HCT116 (cell line): Measurements from ENCODE around the gene HOXA11. TPM values are rescaled to one million over a fixed set of nuclear protein-coding genes. Genes with fewer than 3 reads are reported as not detected.

Experiments used
- ATAC-seq: fragments of 200-7000 bp; cut with Tn5 transposase; 2 replicates; pipeline ENCODE4 v1.9.1; 2020; ENCODE audit warnings: mild to moderate bottlenecking, moderate library complexity
- BruUV-seq: library from RNA; stranded (reverse); fragments of 400-500 nt; replicated peaks from 2 replicates; lab custom pipeline; 2021; lab: Mats Ljungman, UMichigan
- CTCF ChIA-PET: fragments of 300-600 bp; sonication (Branson Sonifier 250); formaldehyde crosslinking; loops from one replicate; lab custom pipeline; 2021; ENCODE audit warnings: antibody characterized with exemption; lab: Charles Lee
- POLR2A ChIA-PET: fragments of 300-600, 350-600 bp; sonication (Branson Sonifier 250); formaldehyde crosslinking; loops from one replicate; lab custom pipeline; 2021; ENCODE audit warnings: antibody characterized with exemption; lab: Charles Lee
- RAD21 ChIA-PET, 2 experiments: fragments of 300-600 bp; sonication (Branson Sonifier 250); formaldehyde crosslinking; loops; one replicate each; lab custom pipeline; 2023; ENCODE audit warnings: low total read pairs in 2 of 2; ENCODE audit not compliant: uncharacterized antibody in 2 of 2, unreplicated experiment in 2 of 2, low non-redundant PET in 1 of 2; lab: Charles Lee
- DNase-seq: peaks from one replicate; pipeline ENCODE4 v3.0.0-alpha.2; 2010; ENCODE audit warnings: low read depth, low spot score
- H2AFZ ChIP-seq: fragments of 200-600 bp; shearing (Covaris generic), sonication (generic); 2 replicates; pipeline ENCODE4 v1.6.1; 2017; ENCODE audit warnings: low read depth, mixed run types, mixed read lengths, antibody characterized with exemption, low read length; ENCODE audit not compliant: poor library complexity, severe bottlenecking
- H3K27ac ChIP-seq: 2 replicates; pipeline ENCODE4 v1.5.1; 2012; ENCODE audit warnings: low read depth, low read length
- H3K27me3 ChIP-seq: fragments of 200-600 bp; sonication (generic); 2 replicates; pipeline ENCODE4 v1.6.1; 2016; ENCODE audit warnings: mixed run types, low read length, mixed read lengths; ENCODE audit not compliant: insufficient read depth
- H3K36me3 ChIP-seq, 2 experiments: fragments of 200-500 bp in 1 of 2; fragments of 200-600 bp in 1 of 2; sonication (Bioruptor generic) in 1 of 2; sonication (generic) in 1 of 2; 2 replicates each; pipeline versions ENCODE4 v1.5.1 to v1.6.1; 2014 to 2016; ENCODE audit warnings: low read length in 2 of 2, inconsistent platforms in 1 of 2, mixed read lengths in 1 of 2, mixed run types in 1 of 2; ENCODE audit not compliant: insufficient read depth in 2 of 2, control insufficient read depth in 1 of 2
- H3K4me1 ChIP-seq, 2 experiments: fragments of 200-600 bp in 1 of 2; sonication (generic) in 1 of 2; 2 replicates each; pipeline versions ENCODE4 v1.5.1 to v1.6.1; 2012 to 2017; ENCODE audit warnings: low read length in 2 of 2, inconsistent platforms in 1 of 2, mild to moderate bottlenecking in 1 of 2, mixed read lengths in 1 of 2, mixed run types in 1 of 2, moderate library complexity in 1 of 2; ENCODE audit not compliant: insufficient read depth in 2 of 2, control insufficient read depth in 1 of 2
- H3K4me2 ChIP-seq: fragments of 200-600 bp; sonication (generic); 2 replicates; pipeline ENCODE4 v1.6.1; 2017; ENCODE audit warnings: mixed run types, low read length, mixed read lengths
- H3K4me3 ChIP-seq, 2 experiments: fragments of 200-600 bp in 1 of 2; sonication (generic) in 1 of 2; replicated peaks in 1 of 2; 2 replicates each; pipeline ENCODE4 v1.5.1; 2011 to 2016; ENCODE audit warnings: low read length in 2 of 2, control low read depth in 1 of 2, low read depth in 1 of 2, mild to moderate bottlenecking in 1 of 2, mixed read lengths in 1 of 2, mixed run types in 1 of 2
- H3K79me2 ChIP-seq: fragments of 200-600 bp; sonication (generic); 2 replicates; pipeline ENCODE4 v1.6.1; 2017; ENCODE audit warnings: mild to moderate bottlenecking, mixed run types, low read length, moderate library complexity, mixed read lengths; ENCODE audit not compliant: insufficient read depth
- H3K9ac ChIP-seq: fragments of 200-600 bp; sonication (generic); 2 replicates; pipeline ENCODE4 v1.6.1; 2016; ENCODE audit warnings: low read length, mixed read lengths
- H3K9me2 ChIP-seq: fragments of 200-600 bp; sonication (generic), shearing (Covaris generic); 2 replicates; pipeline ENCODE4 v1.6.1; 2017; ENCODE audit warnings: mixed run types, mild to moderate bottlenecking, moderate library complexity; ENCODE audit not compliant: insufficient read depth
- H3K9me3 ChIP-seq, 2 experiments: fragments of 200-500 bp in 1 of 2; fragments of 200-600 bp in 1 of 2; sonication (Bioruptor generic) in 1 of 2; sonication (generic) in 1 of 2; 2 replicates each; pipeline ENCODE4 v1.6.1; 2014 to 2017; ENCODE audit warnings: low read length in 2 of 2, mixed read lengths in 2 of 2, inconsistent platforms in 1 of 2, low read depth in 1 of 2, mild to moderate bottlenecking in 1 of 2, mixed run types in 1 of 2, moderate library complexity in 1 of 2; ENCODE audit not compliant: control insufficient read depth in 1 of 2, insufficient read depth in 1 of 2
- H4K20me1 ChIP-seq: fragments of 200-600 bp; sonication (generic), shearing (Covaris generic); 2 replicates; pipeline ENCODE4 v1.6.1; 2017; ENCODE audit warnings: mixed run types, mild to moderate bottlenecking, moderate library complexity; ENCODE audit not compliant: insufficient read depth
- CTCF ChIP-seq, 3 experiments: fragments of 200-600 bp in 1 of 3; sonication (generic) in 1 of 3; IDR thresholded peaks in 2 of 3; conservative IDR thresholded peaks in 1 of 3; 2 replicates each; pipeline ENCODE4 v1.5.1; 2012 to 2017; ENCODE audit warnings: low read depth in 2 of 3, low read length in 2 of 3, antibody characterized with exemption in 1 of 3, borderline replicate concordance in 1 of 3, control low read depth in 1 of 3, mild to moderate bottlenecking in 1 of 3, mixed read lengths in 1 of 3, mixed run types in 1 of 3, moderate library complexity in 1 of 3; ENCODE audit not compliant: insufficient read depth in 1 of 3
- EZH2phosphoT487 ChIP-seq: fragments of 200-600 bp; IDR thresholded peaks from 2 replicates; pipeline ENCODE4 v1.6.1; 2018; ENCODE audit warnings: antibody characterized with exemption, borderline replicate concordance
- FOSL1 ChIP-seq: IDR thresholded peaks from 2 replicates; pipeline ENCODE4 v1.6.1; 2012; ENCODE audit warnings: low read depth
- JUND ChIP-seq: IDR thresholded peaks from 2 replicates; pipeline ENCODE4 v1.6.1; 2012
- RAD21 ChIP-seq: IDR thresholded peaks from 2 replicates; pipeline ENCODE4 v1.6.1; 2012; ENCODE audit warnings: low read depth, mild to moderate bottlenecking
- ZFX ChIP-seq: fragments of 450-650 bp; IDR thresholded peaks from 2 replicates; pipeline ENCODE4 v1.6.1; 2017
- intact Hi-C: fragments of 100-400 bp; cut with micrococcal nuclease; formaldehyde crosslinking; loops from 2 replicates; pipeline ENCODE4 v1.10.0; 2022
- total RNA-seq: library from RNA; stranded (reverse); gene quantifications from one replicate; pipeline ENCODE4 v1.2.1, GENCODE V29; 2021; ENCODE audit not compliant: unreplicated experiment

The HOXA11 gene
- total RNA-seq, 1 experiment from 2014 or later, result 6.8 TPM

GRCh38 chr7:27156916-27157701, 27.9 kb downstream of the HOXA11 start:
- Histone ChIP-seq H3K4me3 (peak overlapping the region; percentile 70 to 88), H4K20me1 (no peaks in the 10 kb centered on the region), H3K79me2 (peaks cover 18% of the 10 kb centered on the region), H3K4me2 (peak overlapping the region; percentile 100), H3K4me1 (peaks cover 16 to 54% of the 10 kb centered on the region in 2 experiments), H3K27ac (no peak overlapping the region; the same call in 1 of the 2 replicates), H3K9ac (peak overlapping the region; percentile 94), H2AFZ (no peak overlapping the region), H3K9me2 (no peaks in the 10 kb centered on the region), H3K9me3 (no peaks in the 10 kb centered on the region), H3K36me3 (no peaks in the 10 kb centered on the region), H3K27me3 (no peaks in the 10 kb centered on the region)
- BruUV-seq, result no TSS peak
- ChIA-PET RAD21 (interaction anchor here in 1 of 2 experiments (0.5 kb wide), 1 partner anchor 146 kb away, joined by 4 read pairs; no protein-coding TSS in a partner anchor), CTCF (interaction anchor here (1.0 to 2.0 kb wide), 3 partner anchors 9 to 1265 kb away, joined by 3 to 12 read pairs (median 4); no protein-coding TSS in a partner anchor), POLR2A (interaction anchor here (0.7 to 2.0 kb wide), 2 partner anchors 11 to 938 kb away, joined by 3 to 5 read pairs; no protein-coding TSS in a partner anchor)
- intact Hi-C loops, result no loop called here
- no peak for TF ChIP-seq RAD21
- no peak for TF ChIP-seq EZH2phosphoT487
- no peak for TF ChIP-seq ZFX
- no peak for TF ChIP-seq FOSL1
- no peak for TF ChIP-seq CTCF (IDR thresholded peaks at IDR 0.05 in 2 of 3, conservative IDR thresholded peaks at IDR 0.05 in 1 of 3; ENCODE audit: borderline replicate concordance in 1 of 3, insufficient read depth in 1 of 3, low read depth in 2 of 3, low read length in 2 of 3)
- no peak for TF ChIP-seq JUND
- DNase-seq, result no peak
- ATAC-seq, result peak; percentile 3; the same call in 1 of the 2 replicates
